Testis (tissue), 3 donors: ENCODE measurements around the gene RMDN2. TPM values are rescaled to one million over a fixed set of nuclear protein-coding genes. Genes with fewer than 3 reads are reported as not detected.

Source experiments
- DNase-seq: peaks from one replicate; pipeline ENCODE4 v3.0.0-alpha.2; 2019
- H3K27ac ChIP-seq, 2 donors: fragments of 200-600 bp; sonication (generic); one replicate each; pipeline ENCODE4 v1.5.1; 2019
- H3K27me3 ChIP-seq: fragments of 200-600 bp; sonication (generic); one replicate; pipeline ENCODE4 v1.5.1; 2019
- H3K36me3 ChIP-seq: fragments of 200-600 bp; sonication (generic); one replicate; pipeline ENCODE4 v1.5.1; 2017; ENCODE audit warnings: low read depth; ENCODE audit errors: missing control alignments
- H3K4me1 ChIP-seq: fragments of 200-600 bp; sonication (generic); one replicate; pipeline ENCODE4 v1.5.1; 2019
- H3K4me3 ChIP-seq, 2 donors: fragments of 200-600 bp; sonication (generic); one replicate each; pipeline ENCODE4 v1.5.1; 2017 to 2019
- H3K9me3 ChIP-seq: fragments of 200-600 bp; sonication (generic); one replicate; pipeline ENCODE4 v1.5.1; 2017
- POLR2A ChIP-seq: fragments of 450-650 bp; IDR thresholded peaks from one replicate; pipeline ENCODE4 v1.6.1; 2017; ENCODE audit warnings: antibody characterized with exemption, mild to moderate bottlenecking, moderate library complexity
- WGBS, 2 donors: methylation state at CpG; one replicate each; pipeline ENCODE4 v1.1.5; 2018; 5-methylcytosine and 5-hydroxymethylcytosine counted together
- intact Hi-C: fragments of 100-400 bp; cut with DNase I; formaldehyde crosslinking; loops from one replicate; pipeline ENCODE4 v1.15.1; 2023; ENCODE audit warnings: low total_unique reads
- polyA plus RNA-seq: library from polyadenylated mRNA; stranded (reverse); fragments of 350-450 nt; fragmentation: Illumina TruSeq; extraction: RNeasy Lipid Tissue Mini Kit (QIAGEN cat#74804); gene quantifications from one replicate; pipeline ENCODE4 v1.2.3, GENCODE V29; 2014; ENCODE audit warnings: low read depth, low replicate concordance; ENCODE audit not compliant: insufficient read depth
- total RNA-seq, 2 donors: library from RNA; depleted of rRNA; stranded (reverse); fragments of >200 nt; gene quantifications; one replicate each; pipeline ENCODE4 v1.2.3, GENCODE V29; 2016
- TF ChIP-seq, protein P1 (sequence below), 3 experiments: fragments of 450-650 bp in 2 of 3; fragments of 200-600 bp in 1 of 3; sonication (generic) in 1 of 3; IDR thresholded peaks; one replicate each; pipeline ENCODE4 v1.5.1; 2016 to 2019; ENCODE audit warnings: antibody characterized with exemption in 3 of 3, mild to moderate bottlenecking in 2 of 3, moderate library complexity in 1 of 3

Gene RMDN2
- total and polyA plus RNA-seq, 3 donors from 2014 or later, result 22.8 to 34.9 (median 31.6) TPM

DNA sequence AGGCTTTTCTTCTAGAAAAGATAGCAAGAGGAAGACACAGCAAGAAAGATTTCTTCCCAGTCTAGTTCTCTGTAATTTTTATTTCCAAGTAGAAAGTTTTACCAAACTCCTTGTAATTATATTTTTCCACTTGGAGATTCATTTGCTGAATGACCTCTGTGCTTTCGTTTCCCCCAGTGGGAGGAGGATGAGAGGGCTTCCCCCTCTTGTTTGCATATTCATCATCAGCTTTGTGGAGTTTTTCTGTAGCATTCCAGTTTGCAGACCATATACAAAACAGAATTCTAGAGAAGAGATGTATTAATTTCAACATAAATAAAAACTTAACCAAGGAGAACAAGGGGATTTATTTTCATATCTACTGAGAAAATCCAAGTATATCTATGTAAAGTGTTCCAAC, 51.3 kb downstream of the RMDN2 start:
- Histone ChIP-seq H3K27ac (no peak overlapping the region), H3K4me3 (no peak overlapping the region), H3K27me3 (no peaks in the 10 kb centered on the region), H3K9me3 (no peaks in the 10 kb centered on the region), H3K4me1 (no peaks in the 10 kb centered on the region), H3K36me3 (no peaks in the 10 kb centered on the region)
- WGBS, 2 donors, result 57 to 71% methylated on average over 1 of the region's 1 CpG
- intact Hi-C loops, result no loop called here
- TF ChIP-seq POLR2A, result no peak
- TF ChIP-seq, protein P1, sequence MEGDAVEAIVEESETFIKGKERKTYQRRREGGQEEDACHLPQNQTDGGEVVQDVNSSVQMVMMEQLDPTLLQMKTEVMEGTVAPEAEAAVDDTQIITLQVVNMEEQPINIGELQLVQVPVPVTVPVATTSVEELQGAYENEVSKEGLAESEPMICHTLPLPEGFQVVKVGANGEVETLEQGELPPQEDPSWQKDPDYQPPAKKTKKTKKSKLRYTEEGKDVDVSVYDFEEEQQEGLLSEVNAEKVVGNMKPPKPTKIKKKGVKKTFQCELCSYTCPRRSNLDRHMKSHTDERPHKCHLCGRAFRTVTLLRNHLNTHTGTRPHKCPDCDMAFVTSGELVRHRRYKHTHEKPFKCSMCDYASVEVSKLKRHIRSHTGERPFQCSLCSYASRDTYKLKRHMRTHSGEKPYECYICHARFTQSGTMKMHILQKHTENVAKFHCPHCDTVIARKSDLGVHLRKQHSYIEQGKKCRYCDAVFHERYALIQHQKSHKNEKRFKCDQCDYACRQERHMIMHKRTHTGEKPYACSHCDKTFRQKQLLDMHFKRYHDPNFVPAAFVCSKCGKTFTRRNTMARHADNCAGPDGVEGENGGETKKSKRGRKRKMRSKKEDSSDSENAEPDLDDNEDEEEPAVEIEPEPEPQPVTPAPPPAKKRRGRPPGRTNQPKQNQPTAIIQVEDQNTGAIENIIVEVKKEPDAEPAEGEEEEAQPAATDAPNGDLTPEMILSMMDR (IDR thresholded peaks at IDR 0.05), result no peak
- DNase-seq, result no peak

GRCh38 chr2:37982147-37982582, 57.1 kb downstream of the RMDN2 start:
- WGBS, 2 donors, result 2 to 9% methylated on average over 3 of the region's 3 CpGs
- intact Hi-C loops, result no loop called here
- DNase-seq, result peak; percentile 80
- H3K4me1 ChIP-seq, result no peaks in the 10 kb centered on the region
- no peak overlapping the region for H3K4me3 ChIP-seq
- TF ChIP-seq, protein P1 (IDR thresholded peaks at IDR 0.05), result peak; percentile 83 to 92 (median 86)
- TF ChIP-seq POLR2A, result no peak
- no peak overlapping the region for H3K27ac ChIP-seq
- H3K27me3 ChIP-seq, result no peaks in the 10 kb centered on the region
- H3K9me3 ChIP-seq, result no peaks in the 10 kb centered on the region
- no peaks in the 10 kb centered on the region for H3K36me3 ChIP-seq

- no peaks in the 10 kb centered on the region for H3K9me3 ChIP-seq
- intact Hi-C loops, result no loop called here
- no peaks in the 10 kb centered on the region for H3K4me1 ChIP-seq
- no peak overlapping the region for H3K4me3 ChIP-seq
- DNase-seq, result no peak
- no peaks in the 10 kb centered on the region for H3K36me3 ChIP-seq
- TF ChIP-seq, protein P1 (IDR thresholded peaks at IDR 0.05), result no peak
- no peak for TF ChIP-seq POLR2A
- H3K27ac ChIP-seq, result no peak overlapping the region
- WGBS, 2 donors, result 44 to 51% methylated on average over 6 of the region's 6 CpGs
- H3K27me3 ChIP-seq, result no peaks in the 10 kb centered on the region
Observed at GRCh38 chr2:37982847-37983246, 57.8 kb downstream of the RMDN2 start.

DNA sequence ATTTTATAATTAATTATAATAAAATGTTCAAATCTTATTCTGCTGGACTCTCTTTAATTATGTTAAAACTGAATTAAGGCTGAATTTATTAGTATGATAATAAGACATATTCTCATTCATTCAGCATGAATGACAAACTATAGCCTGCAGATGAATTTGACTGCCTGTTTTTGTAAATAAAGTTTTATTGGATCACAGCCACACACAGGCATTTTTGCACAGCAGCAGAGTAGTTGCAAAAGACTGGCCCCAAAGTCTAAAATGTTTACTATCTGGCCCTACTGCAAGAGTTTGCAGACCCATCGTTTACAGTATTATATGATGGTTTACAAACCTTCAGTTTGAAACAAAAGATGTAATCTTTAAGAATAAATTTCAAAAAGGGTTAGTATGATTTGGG, 58.6 kb downstream of the RMDN2 start:
- whole genome bisulfite sequencing, 2 donors, result 82 to 85% methylated on average over 1 of the region's 1 CpG

DNA sequence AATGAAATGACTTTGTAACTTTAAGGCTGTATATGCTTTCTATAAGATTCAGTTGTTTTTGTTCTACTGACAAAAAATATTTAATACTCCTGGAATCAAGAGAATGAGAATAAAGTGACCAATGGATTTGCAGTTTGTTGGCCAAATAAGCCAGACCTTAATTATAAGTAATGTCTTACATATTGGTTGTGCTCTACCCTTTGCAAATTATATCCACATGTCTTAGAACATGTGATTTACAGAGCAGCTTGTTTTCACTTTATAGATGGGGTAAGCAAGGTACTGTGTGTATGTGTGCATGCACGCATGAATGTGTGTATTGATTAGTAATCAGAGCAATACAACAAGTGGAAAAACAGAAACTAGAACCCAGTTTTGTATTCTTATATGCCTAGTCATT, 59.1 kb downstream of the RMDN2 start:
- Histone ChIP-seq H3K4me1 (no peaks in the 10 kb centered on the region), H3K27ac (no peak overlapping the region), H3K9me3 (no peaks in the 10 kb centered on the region), H3K4me3 (no peak overlapping the region), H3K36me3 (no peaks in the 10 kb centered on the region), H3K27me3 (no peaks in the 10 kb centered on the region)
- 95 to 97% methylated on average over 1 of the region's 1 CpG for WGBS, 2 donors
- DNase-seq, result no peak
- TF ChIP-seq, protein P1 (IDR thresholded peaks at IDR 0.05), result no peak
- no peak for TF ChIP-seq POLR2A
- intact Hi-C loops, result no loop called here

More for the DNA sequence above, 58.6 kb downstream of the RMDN2 start:
- Histone ChIP-seq H3K36me3 (no peaks in the 10 kb centered on the region), H3K4me1 (no peaks in the 10 kb centered on the region), H3K27me3 (no peaks in the 10 kb centered on the region), H3K27ac (no peak overlapping the region), H3K9me3 (no peaks in the 10 kb centered on the region), H3K4me3 (no peak overlapping the region)
- TF ChIP-seq, protein P1 (IDR thresholded peaks at IDR 0.05), result no peak
- TF ChIP-seq POLR2A, result no peak
- intact Hi-C loops, result no loop called here
- no peak for DNase-seq
